H9 (cell line): ENCODE data around the gene TRMT2A. TPM values are rescaled to one million over a fixed set of nuclear protein-coding genes. Genes with fewer than 3 reads are reported as not detected.

Source experiments
- DNase-seq: peaks from one replicate; pipeline ENCODE4 v3.0.0-alpha.2; 2017
- H2AFZ ChIP-seq: one replicate; pipeline ENCODE4 v1.6.1; 2013; ENCODE audit warnings: mild to moderate bottlenecking, low read length, control low read depth, moderate library complexity
- H2AK5ac ChIP-seq: 2 replicates; pipeline ENCODE4 v1.6.1; 2013; ENCODE audit warnings: low read length, control low read depth, mixed read lengths; ENCODE audit not compliant: insufficient read length
- H2BK120ac ChIP-seq: one replicate; pipeline ENCODE4 v1.6.1; 2013; ENCODE audit warnings: low read depth, mild to moderate bottlenecking, low read length, control low read depth, inconsistent platforms; ENCODE audit not compliant: poor library complexity, severe bottlenecking
- H2BK12ac ChIP-seq: 2 replicates; pipeline ENCODE4 v1.6.1; 2013; ENCODE audit warnings: low read length, control low read depth, mixed read lengths, low read depth; ENCODE audit not compliant: insufficient read length
- H2BK15ac ChIP-seq: 2 replicates; pipeline ENCODE4 v1.6.1; 2013; ENCODE audit warnings: low read depth, low read length, control low read depth
- H2BK20ac ChIP-seq: one replicate; pipeline ENCODE4 v1.6.1; 2013; ENCODE audit warnings: low read depth, mild to moderate bottlenecking, low read length, control low read depth, inconsistent platforms; ENCODE audit not compliant: poor library complexity, severe bottlenecking
- H2BK5ac ChIP-seq: 2 replicates; pipeline ENCODE4 v1.6.1; 2013; ENCODE audit warnings: low read length, control low read depth, mixed read lengths; ENCODE audit not compliant: insufficient read length
- H3K14ac ChIP-seq: 2 replicates; pipeline ENCODE4 v1.6.1; 2013; ENCODE audit warnings: low read length, control low read depth; ENCODE audit not compliant: insufficient read depth
- H3K18ac ChIP-seq: 2 replicates; pipeline ENCODE4 v1.6.1; 2013; ENCODE audit warnings: low read depth, mild to moderate bottlenecking, mixed read lengths, low read length, control low read depth; ENCODE audit not compliant: insufficient read length
- H3K23ac ChIP-seq: 2 replicates; pipeline ENCODE4 v1.6.1; 2013; ENCODE audit warnings: low read length, control low read depth, mixed read lengths, low read depth; ENCODE audit not compliant: insufficient read length
- H3K23me2 ChIP-seq: 2 replicates; pipeline ENCODE4 v1.6.1; 2013; ENCODE audit warnings: low read depth, mild to moderate bottlenecking, mixed read lengths, low read length, control low read depth; ENCODE audit not compliant: insufficient read length, poor library complexity, severe bottlenecking
- H3K27ac ChIP-seq: 2 replicates; pipeline ENCODE4 v1.5.1; 2013; ENCODE audit warnings: low read length, control low read depth, mixed read lengths, low read depth; ENCODE audit not compliant: insufficient read length
- H3K27me3 ChIP-seq: 2 replicates; pipeline ENCODE4 v1.6.1; 2013; ENCODE audit warnings: low read length, control low read depth, inconsistent platforms; ENCODE audit not compliant: insufficient read depth
- H3K4ac ChIP-seq: 2 replicates; pipeline ENCODE4 v1.6.1; 2013; ENCODE audit warnings: low read depth, mild to moderate bottlenecking, control low read depth, inconsistent platforms, low read length, moderate library complexity
- H3K4me1 ChIP-seq: 2 replicates; pipeline ENCODE4 v1.6.1; 2013; ENCODE audit warnings: low read length, control low read depth, inconsistent platforms; ENCODE audit not compliant: insufficient read depth
- H3K4me2 ChIP-seq: 2 replicates; pipeline ENCODE4 v1.6.1; 2013; ENCODE audit warnings: low read length, control low read depth, mixed read lengths; ENCODE audit not compliant: insufficient read length, insufficient read depth
- H3K56ac ChIP-seq: 2 replicates; pipeline ENCODE4 v1.6.1; 2013; ENCODE audit warnings: low read depth, mild to moderate bottlenecking, mixed read lengths, low read length, control low read depth; ENCODE audit not compliant: insufficient read length
- H3K79me1 ChIP-seq: 2 replicates; pipeline ENCODE4 v1.6.1; 2013; ENCODE audit warnings: low read depth, mild to moderate bottlenecking, moderate library complexity, low read length, control low read depth, inconsistent platforms; ENCODE audit not compliant: insufficient read depth, poor library complexity, severe bottlenecking
- H3K79me2 ChIP-seq: 2 replicates; pipeline ENCODE4 v1.6.1; 2013; ENCODE audit warnings: low read length, control low read depth, inconsistent platforms; ENCODE audit not compliant: insufficient read depth
- H3K9ac ChIP-seq: 2 replicates; pipeline ENCODE4 v1.6.1; 2013; ENCODE audit warnings: low read length, control low read depth, mixed read lengths; ENCODE audit not compliant: insufficient read length; ENCODE audit errors: extremely low read depth
- H3K9me3 ChIP-seq: one replicate; pipeline ENCODE4 v1.6.1; 2013; ENCODE audit warnings: low read depth, low read length, inconsistent platforms; ENCODE audit not compliant: control insufficient read depth
- H3T11ph ChIP-seq: one replicate; pipeline ENCODE4 v1.6.1; 2013; ENCODE audit warnings: mild to moderate bottlenecking, low read length, control low read depth, inconsistent platforms
- H4K20me1 ChIP-seq: one replicate; pipeline ENCODE4 v1.6.1; 2013; ENCODE audit not compliant: control insufficient read depth, insufficient read length, insufficient read depth
- H4K5ac ChIP-seq: 2 replicates; pipeline ENCODE4 v1.6.1; 2013; ENCODE audit warnings: low read depth, mild to moderate bottlenecking, mixed read lengths, low read length, control low read depth; ENCODE audit not compliant: insufficient read length
- H4K8ac ChIP-seq: replicated peaks from 2 replicates; pipeline ENCODE4 v1.6.1; 2013; ENCODE audit warnings: low read length, control low read depth, mixed read lengths, low read depth; ENCODE audit not compliant: insufficient read length
- H4K91ac ChIP-seq: 2 replicates; pipeline ENCODE4 v1.6.1; 2013; ENCODE audit warnings: low read depth, mild to moderate bottlenecking, moderate library complexity, mixed read lengths, low read length, control low read depth; ENCODE audit not compliant: insufficient read length
- H3K27ac Mint-ChIP-seq, 3 experiments: 2 replicates in 2 of 3; 3 replicates in 1 of 3; pipeline ENCODE4 v1.8.0; 2020 to 2021; ENCODE audit warnings: mixed read lengths in 3 of 3, mild to moderate bottlenecking in 1 of 3, moderate library complexity in 1 of 3
- H3K27me3 Mint-ChIP-seq: 2 replicates; pipeline ENCODE4 v1.8.0; 2021; ENCODE audit warnings: low read depth, mild to moderate bottlenecking, moderate library complexity, mixed read lengths
- H3K36me3 Mint-ChIP-seq, 3 experiments: 2 replicates in 2 of 3; 3 replicates in 1 of 3; pipeline ENCODE4 v1.8.0; 2020 to 2021; ENCODE audit warnings: low read depth in 3 of 3, mixed read lengths in 3 of 3; ENCODE audit not compliant: insufficient read depth in 1 of 3
- H3K4me1 Mint-ChIP-seq, 2 experiments: 2 replicates each; pipeline ENCODE4 v1.8.0; 2020; ENCODE audit warnings: mixed read lengths in 2 of 2
- H3K4me3 Mint-ChIP-seq, 2 experiments: 2 replicates in 1 of 2; 3 replicates in 1 of 2; pipeline ENCODE4 v1.8.0; 2020 to 2021; ENCODE audit warnings: mild to moderate bottlenecking in 2 of 2, mixed read lengths in 2 of 2, moderate library complexity in 1 of 2
- H3K9me3 Mint-ChIP-seq, 2 experiments: 2 replicates in 1 of 2; 3 replicates in 1 of 2; pipeline ENCODE4 v1.8.0; 2020; ENCODE audit warnings: mild to moderate bottlenecking in 2 of 2, mixed read lengths in 2 of 2, moderate library complexity in 1 of 2
- CTCF ChIP-seq: fragments of 200-600 bp; sonication (generic); conservative IDR thresholded peaks from 3 replicates; pipeline ENCODE4 v1.8.0; 2021; ENCODE audit warnings: antibody characterized with exemption, mild to moderate bottlenecking
- WGBS: extraction: QIAGEN DNeasy Blood & Tissue Kit; methylation state at CpG from one replicate; pipeline ENCODE4 v1.1.7; 2013; ENCODE audit warnings: missing lambda C conversion rate, low lambda C conversion rate, mixed read lengths; ENCODE audit not compliant: insufficient read length; ENCODE audit errors: extremely low coverage; 5-methylcytosine and 5-hydroxymethylcytosine counted together
- total RNA-seq: library from RNA; stranded (reverse); gene quantifications from 2 replicates; pipeline ENCODE4 v1.2.1, GENCODE V29; 2021

TRMT2A gene
- total RNA-seq, 1 experiment from 2014 or later: 58.2 TPM

GRCh38 chr22:20095521-20095920 is 21.5 kb downstream of the TRMT2A start:
- Histone ChIP-seq H4K91ac (no peak overlapping the region), H3K27me3 (no peaks in the 10 kb centered on the region), H2BK5ac (no peak overlapping the region), H2AFZ (no peak overlapping the region), H3K79me2 (no peaks in the 10 kb centered on the region), H4K5ac (no peak overlapping the region), H3K23me2 (no peaks in the 10 kb centered on the region), H3K14ac (no peak overlapping the region), H2BK12ac (no peak overlapping the region), H2AK5ac (no peak overlapping the region), H3K56ac (no peak overlapping the region), H3K23ac (no peak overlapping the region), H3K9ac (no peak overlapping the region), H2BK120ac (no peak overlapping the region), H2BK15ac (no peak overlapping the region), H3K4ac (no peak overlapping the region), H3K4me1 (peaks cover 2% of the 10 kb centered on the region; the same call in 1 of the 2 replicates), H3K9me3 (no peaks in the 10 kb centered on the region), H3K27ac (no peak overlapping the region), H4K8ac (no peak overlapping the region), H3K79me1 (peaks cover 2% of the 10 kb centered on the region), H3K4me2 (no peak overlapping the region), H3K18ac (no peak overlapping the region), H2BK20ac (no peak overlapping the region), H3T11ph (no peak overlapping the region), H4K20me1 (no peaks in the 10 kb centered on the region)
- H3K9me3 Mint-ChIP-seq: no peaks in the 10 kb centered on the region
- H3K27me3 Mint-ChIP-seq: no peaks in the 10 kb centered on the region; the same call in 1 of the 2 replicates
- no peak overlapping the region for H3K27ac Mint-ChIP-seq
- WGBS: no CpG with 5 or more reads among the region's 4 CpGs
- DNase-seq: no peak
- peaks cover 12 to 15% of the 10 kb centered on the region in 2 experiments for H3K4me1 Mint-ChIP-seq
- no peak for TF ChIP-seq CTCF
- peaks cover 81 to 100% (median 98%) of the 10 kb centered on the region in 3 experiments for H3K36me3 Mint-ChIP-seq
- H3K4me3 Mint-ChIP-seq: no peak overlapping the region
